ENCODE data around the gene ZNF768. TPM values are rescaled to one million over a fixed set of nuclear protein-coding genes. Genes with fewer than 3 reads are reported as not detected.
"Not testable (repeated sequence)": the region's sequence is repeated elsewhere in the genome, so short reads cannot be mapped to it uniquely, and the experiment has no call there.

ZNF768 gene
- total RNA-seq, 1 donor from 2014 or later, result 18.9 TPM

- DNase-seq (ENCODE audit: low spot score in 2 of 2), result no peak
These were observed 1.5 kb downstream of the ZNF768 start for GRCh38 chr16:30524575-30525568.

GRCh38 chr16:30523768-30524574 is 2.4 kb downstream of the ZNF768 start:
- Histone ChIP-seq H3K36me3 (peaks cover 8% of the 10 kb centered on the region in 2 donors), H3K9me3 (no peaks in the 10 kb centered on the region), H3K4me3 (no peak overlapping the region), H3K4me1 (peaks cover 0 to 6% of the 10 kb centered on the region in 2 donors), H3K27me3 (no peaks in the 10 kb centered on the region), H3K27ac (no peak overlapping the region)
- intact Hi-C loops (cut with DNase I), result no loop called here
- no peak for DNase-seq (ENCODE audit: low spot score in 2 of 2)
- no peak for TF ChIP-seq CTCF (IDR thresholded peaks at IDR 0.05)

More at GRCh38 chr16:30524575-30525568, 1.5 kb downstream of the ZNF768 start:
- Histone ChIP-seq H3K36me3 (peaks cover 8% of the 10 kb centered on the region in 2 donors), H3K4me1 (peaks cover 0 to 6% of the 10 kb centered on the region in 2 donors), H3K27ac (no peak overlapping the region), H3K9me3 (no peaks in the 10 kb centered on the region), H3K27me3 (no peaks in the 10 kb centered on the region), H3K4me3 (no peak overlapping the region)
- intact Hi-C loops (cut with DNase I), result loop anchor here (5.0 kb wide), 1 partner anchor 168 kb away; the partner anchor contains the start of gene CD2BP2
- TF ChIP-seq CTCF (IDR thresholded peaks at IDR 0.05), result no peak

- DNase-seq (ENCODE audit: low spot score in 2 of 2); H3K27me3 ChIP-seq; H3K4me1 ChIP-seq; H3K27ac ChIP-seq; H3K36me3 ChIP-seq; intact Hi-C loops (cut with DNase I); H3K9me3 ChIP-seq; H3K4me3 ChIP-seq: not testable (repeated sequence)
These were observed 3.5 kb downstream of the ZNF768 start for GRCh38 chr16:30522702-30523463.

GRCh38 chr16:30521873-30522641 is 4.3 kb downstream of the ZNF768 start:
- Histone ChIP-seq H3K4me3 (no peak overlapping the region), H3K36me3 (peaks cover 8% of the 10 kb centered on the region in 2 donors), H3K27ac (no peak overlapping the region), H3K27me3 (no peaks in the 10 kb centered on the region), H3K9me3 (no peaks in the 10 kb centered on the region), H3K4me1 (no peaks in the 10 kb centered on the region)
- intact Hi-C loops (cut with DNase I), result no loop called here
- TF ChIP-seq CTCF (IDR thresholded peaks at IDR 0.05), result no peak
- DNase-seq (ENCODE audit: low spot score in 2 of 2), result no peak

- Histone ChIP-seq H3K36me3 (peaks cover 8% of the 10 kb centered on the region in 2 donors), H3K4me3 (no peak overlapping the region), H3K9me3 (no peaks in the 10 kb centered on the region), H3K27me3 (no peaks in the 10 kb centered on the region), H3K4me1 (no peaks in the 10 kb centered on the region), H3K27ac (no peak overlapping the region)
- no peak for TF ChIP-seq CTCF (IDR thresholded peaks at IDR 0.05)
- intact Hi-C loops (cut with DNase I), result no loop called here
- no peak for DNase-seq (ENCODE audit: low spot score in 2 of 2)
These were observed 4.9 kb downstream of the ZNF768 start for GRCh38 chr16:30521476-30521872.

Data from ascending aorta (tissue), 2 donors.